NT2/D1 (cell line): ENCODE data around the gene POLR3H.

ENCODE experiments used
- SUZ12 ChIP-seq: IDR thresholded peaks from 2 replicates; pipeline ENCODE4 v1.6.1; 2011; ENCODE audit not compliant: insufficient read length, insufficient read depth; ENCODE audit errors: extremely low read depth
- YY1 ChIP-seq: IDR thresholded peaks from 2 replicates; pipeline ENCODE4 v1.6.1; 2011; ENCODE audit not compliant: insufficient read length, insufficient read depth
- ZNF274 ChIP-seq: IDR thresholded peaks from 2 replicates; pipeline ENCODE4 v1.6.1; 2011; ENCODE audit warnings: mild to moderate bottlenecking, low read depth, low read length

DNA sequence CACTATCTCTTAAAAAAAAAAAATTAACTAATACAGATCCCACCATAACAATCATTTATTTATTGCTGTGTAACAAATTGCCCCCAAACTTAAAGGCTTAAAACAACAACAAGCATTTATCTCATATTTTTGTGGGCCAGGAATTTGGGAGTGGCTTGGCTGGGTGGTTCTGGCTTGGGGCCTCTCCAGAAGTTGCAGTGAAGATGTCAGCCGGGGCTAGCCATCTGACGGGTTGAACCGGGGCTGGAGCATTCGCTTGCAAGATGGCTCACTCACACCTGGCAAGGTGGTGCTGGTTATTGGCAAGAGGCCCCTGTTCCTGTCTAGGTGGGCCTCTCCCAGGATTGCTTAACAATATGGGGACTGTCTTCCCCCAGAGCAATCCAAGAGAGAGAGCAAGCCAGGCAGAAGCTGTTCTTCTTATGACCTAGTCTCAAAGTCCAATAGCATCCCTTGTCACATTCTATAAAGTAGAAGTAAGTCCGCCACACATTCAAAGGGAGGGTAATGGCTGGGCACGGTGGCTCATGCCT is 45.9 kb downstream of the POLR3H start:
- no peak for TF ChIP-seq ZNF274
- no peak for TF ChIP-seq YY1
- TF ChIP-seq SUZ12 = no peak
